Measurements from ENCODE around the gene TMPO.
A peak's percentile ranks its signal among the peaks of the same experiment; 100 is the strongest.
"Not testable (repeated sequence)": the region's sequence is repeated elsewhere in the genome, so short reads cannot be mapped to it uniquely, and the experiment has no call there.

TMPO gene

DNA sequence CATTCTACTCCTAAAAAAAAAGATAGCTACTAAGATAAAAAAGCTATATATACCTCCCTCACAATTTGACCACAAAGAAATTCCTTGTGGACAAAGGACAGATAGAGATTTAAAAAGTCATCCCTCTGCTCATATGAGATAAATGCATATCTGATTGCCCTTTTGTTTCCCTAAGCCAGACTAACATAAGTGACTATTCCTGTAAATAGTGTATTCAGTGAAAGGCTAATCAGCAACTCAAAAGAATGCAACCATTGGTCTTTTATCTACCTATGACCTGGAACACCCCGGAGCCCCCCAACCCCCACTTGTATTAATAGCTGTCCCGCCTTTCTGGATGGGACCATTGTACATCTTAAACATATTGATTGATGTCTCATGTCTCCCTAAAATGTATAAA lies 6.3 kb upstream of the TMPO start:
- no peak for DNase-seq (ENCODE audit: low read depth, low spot score)

DNA sequence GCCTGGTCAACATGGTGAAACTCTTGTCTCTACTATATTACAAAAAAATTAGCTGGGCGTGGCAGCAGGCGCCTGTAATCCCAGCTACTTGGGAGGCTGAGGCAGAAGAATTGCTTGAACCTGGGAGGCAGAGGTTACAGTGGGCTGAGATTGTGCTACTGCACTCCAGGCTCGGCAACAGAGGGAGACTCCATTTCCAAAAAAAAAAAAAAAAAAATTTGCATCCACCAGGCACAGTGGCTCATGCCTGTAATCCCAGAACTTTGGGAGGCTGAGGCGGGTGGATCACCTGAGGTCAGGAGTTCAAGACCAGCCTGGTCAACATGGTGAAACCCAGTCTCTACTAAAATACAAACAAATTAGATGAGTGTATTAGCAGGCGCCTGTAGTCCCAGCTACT lies 3.6 kb upstream of the TMPO start:
- not testable (repeated sequence) for DNase-seq (ENCODE audit: low read depth, low spot score)

DNA sequence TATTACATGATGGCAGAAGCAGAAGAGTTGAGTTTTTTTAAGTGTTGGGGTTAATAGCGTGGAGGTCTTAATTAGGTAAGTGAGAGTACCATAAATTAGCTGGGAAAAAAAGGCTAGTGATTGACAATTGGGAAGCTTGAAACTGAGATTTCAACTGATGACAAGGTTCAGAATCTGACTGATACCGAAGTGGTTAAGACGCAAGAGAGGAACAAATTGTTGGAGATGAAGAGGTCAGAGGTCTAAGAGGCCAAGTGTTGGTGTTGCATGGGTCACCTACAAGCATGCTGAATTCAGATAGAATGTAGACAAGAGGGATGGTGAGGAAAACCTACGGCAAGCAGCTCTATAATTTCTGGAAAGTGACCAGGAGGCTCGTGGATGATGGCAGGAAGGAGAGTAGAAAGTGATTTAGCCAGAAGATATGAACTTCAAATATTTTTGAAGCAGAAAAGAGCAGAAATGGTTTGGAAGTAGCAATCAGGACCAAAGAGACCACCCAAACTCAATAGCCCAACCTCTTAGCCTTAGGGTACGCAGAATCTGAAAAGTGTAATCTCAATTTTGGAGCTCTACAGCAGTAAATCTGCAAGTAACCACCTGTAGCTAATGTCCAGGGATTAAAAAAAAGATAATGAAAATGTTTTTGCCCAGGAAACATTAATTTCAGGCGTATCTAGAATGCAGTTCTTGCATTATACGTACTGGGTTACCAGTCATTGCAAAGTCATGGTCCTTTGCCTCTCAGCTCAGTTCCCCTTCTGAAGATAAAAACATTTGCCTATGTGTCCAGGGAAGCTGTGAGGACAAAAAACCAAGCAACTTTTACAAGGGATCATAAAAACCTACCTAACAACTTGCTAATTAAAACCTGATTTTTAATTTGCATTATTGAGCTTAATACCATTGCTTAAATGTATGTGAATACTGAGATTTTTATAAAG lies 1.7 kb upstream of the TMPO start:
- DNase-seq (ENCODE audit: low read depth, low spot score) = no peak

DNA sequence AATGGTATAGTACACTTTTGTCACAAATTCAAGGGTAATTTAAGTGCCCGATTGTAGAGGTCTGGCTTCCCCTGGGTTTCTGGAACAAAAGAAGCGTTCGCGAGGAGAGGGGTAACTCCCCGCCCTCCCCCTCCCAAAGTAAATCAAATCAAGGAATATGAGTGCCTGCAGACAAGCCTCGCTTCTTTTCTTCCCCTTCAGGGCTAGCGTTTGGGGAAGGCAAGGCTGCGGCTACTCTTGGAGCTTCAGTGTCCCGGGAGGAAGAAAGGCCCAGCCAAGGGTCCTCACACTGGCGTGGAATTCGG lies 456 bp upstream of the TMPO start:
- no peak for DNase-seq (ENCODE audit: low read depth, low spot score)

DNA sequence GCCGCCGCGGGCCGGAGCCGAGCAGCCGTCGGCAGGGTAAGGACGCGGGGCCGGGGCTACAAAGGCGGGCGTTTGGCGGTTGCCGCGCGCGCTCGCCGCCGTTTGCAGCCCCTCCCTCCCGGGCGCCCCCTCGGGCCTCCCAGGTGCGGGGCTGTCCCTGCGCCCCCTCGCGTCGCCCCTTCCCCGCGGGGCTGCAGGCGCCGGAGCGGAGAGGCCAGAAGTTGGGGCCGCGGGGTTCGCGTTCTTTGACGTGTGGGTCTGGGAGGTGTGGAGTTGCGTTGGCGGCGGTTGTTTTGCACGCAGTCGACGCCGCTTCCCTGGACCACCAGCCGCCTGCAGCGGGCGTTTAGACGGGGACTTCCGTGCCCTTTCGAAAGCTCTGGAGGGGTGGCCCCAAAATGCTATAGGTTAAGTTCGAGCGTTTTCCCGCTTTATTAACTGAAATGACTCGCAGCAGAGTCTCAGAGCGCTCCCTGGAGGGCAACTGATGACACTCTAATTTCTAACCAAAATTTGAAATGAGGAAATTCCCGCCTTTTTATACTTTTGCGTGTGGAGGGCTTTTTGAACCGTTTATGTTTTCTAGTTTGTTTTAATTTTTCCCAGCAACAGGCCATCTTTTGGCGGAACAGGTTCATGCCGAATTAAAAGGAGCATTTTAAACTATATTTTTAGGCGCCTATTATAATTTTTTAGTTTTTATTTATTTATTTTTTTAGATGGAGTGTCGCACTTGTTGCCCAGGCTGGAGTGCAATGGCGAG lies 902 bp downstream of the TMPO start:
- DNase-seq (ENCODE audit: low read depth, low spot score) = peak; percentile 83

DNA sequence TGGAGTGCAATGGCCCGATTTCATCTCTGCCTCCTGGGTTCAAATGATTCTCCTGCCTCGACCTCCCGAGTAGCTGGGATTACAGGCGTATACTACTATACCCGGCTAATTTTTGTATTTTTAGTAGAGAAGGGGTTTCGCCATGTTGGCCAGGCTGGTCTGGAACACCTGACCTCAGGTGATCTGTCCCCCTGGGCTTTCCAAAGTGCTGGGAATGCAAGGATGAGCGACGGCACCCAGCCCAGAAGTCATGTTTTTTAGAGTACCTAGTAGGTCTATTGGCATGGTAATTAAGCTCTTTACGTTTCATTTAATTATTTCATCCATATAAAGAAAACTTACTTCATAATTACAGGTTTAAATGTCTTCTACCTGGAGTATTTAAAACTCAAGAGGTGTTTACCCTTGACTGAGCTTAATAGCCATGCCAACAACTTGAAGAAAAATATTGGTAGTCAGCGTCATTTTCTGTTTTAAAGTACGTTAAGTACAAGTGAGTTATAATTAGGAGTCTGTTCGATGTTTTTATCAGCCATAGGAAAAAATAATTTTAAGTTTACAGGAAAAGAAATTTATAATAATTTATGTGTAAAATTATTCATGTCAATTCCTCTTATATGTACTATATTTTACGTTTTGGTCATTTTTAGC lies 4.0 kb downstream of the TMPO start:
- DNase-seq (ENCODE audit: low read depth, low spot score) = no peak

DNA sequence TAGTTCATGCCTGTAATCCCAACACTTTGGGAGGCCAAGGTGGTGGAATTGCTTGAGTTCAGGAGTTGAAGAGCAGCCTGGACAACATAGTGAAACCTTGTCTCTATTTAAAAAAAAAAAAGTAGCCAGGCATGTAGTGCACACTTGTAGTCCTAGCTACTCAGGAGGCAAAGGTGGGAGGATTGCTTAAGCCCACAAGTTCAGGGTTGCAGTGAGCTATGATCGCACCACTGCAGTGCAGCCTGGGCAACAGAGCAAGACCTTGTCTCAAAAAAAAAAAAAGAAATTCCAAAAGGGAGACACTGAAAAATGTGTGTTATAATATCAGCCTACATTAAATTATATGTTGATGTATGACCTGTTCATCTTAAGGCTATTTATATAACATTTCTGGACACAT lies 14.7 kb downstream of the TMPO start:
- DNase-seq (ENCODE audit: low read depth, low spot score) = no peak

DNA sequence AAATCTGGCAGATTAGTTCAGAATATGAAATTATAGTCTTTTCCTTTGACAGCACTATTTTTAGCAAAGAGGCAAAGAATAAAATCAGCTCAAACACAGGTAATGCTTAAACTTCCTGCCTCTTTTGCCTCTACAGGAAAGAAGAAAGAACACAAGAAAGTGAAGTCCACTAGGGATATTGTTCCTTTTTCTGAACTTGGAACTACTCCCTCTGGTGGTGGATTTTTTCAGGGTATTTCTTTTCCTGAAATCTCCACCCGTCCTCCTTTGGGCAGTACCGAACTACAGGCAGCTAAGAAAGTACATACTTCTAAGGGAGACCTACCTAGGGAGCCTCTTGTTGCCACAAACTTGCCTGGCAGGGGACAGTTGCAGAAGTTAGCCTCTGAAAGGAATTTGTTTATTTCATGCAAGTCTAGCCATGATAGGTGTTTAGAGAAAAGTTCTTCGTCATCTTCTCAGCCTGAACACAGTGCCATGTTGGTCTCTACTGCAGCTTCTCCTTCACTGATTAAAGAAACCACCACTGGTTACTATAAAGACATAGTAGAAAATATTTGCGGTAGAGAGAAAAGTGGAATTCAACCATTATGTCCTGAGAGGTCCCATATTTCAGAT lies 17.4 kb downstream of the TMPO start:
- peak; percentile 55 for DNase-seq (ENCODE audit: low read depth, low spot score)

DNA sequence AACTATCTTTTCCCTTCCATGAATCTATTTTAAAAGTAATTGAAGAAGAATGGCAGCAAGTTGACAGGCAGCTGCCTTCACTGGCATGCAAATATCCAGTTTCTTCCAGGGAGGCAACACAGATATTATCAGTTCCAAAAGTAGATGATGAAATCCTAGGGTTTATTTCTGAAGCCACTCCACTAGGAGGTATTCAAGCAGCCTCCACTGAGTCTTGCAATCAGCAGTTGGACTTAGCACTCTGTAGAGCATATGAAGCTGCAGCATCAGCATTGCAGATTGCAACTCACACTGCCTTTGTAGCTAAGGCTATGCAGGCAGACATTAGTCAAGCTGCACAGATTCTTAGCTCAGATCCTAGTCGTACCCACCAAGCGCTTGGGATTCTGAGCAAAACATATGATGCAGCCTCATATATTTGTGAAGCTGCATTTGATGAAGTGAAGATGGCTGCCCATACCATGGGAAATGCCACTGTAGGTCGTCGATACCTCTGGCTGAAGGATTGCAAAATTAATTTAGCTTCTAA lies 18.4 kb downstream of the TMPO start:
- no peak for DNase-seq (ENCODE audit: low read depth, low spot score)

DNA sequence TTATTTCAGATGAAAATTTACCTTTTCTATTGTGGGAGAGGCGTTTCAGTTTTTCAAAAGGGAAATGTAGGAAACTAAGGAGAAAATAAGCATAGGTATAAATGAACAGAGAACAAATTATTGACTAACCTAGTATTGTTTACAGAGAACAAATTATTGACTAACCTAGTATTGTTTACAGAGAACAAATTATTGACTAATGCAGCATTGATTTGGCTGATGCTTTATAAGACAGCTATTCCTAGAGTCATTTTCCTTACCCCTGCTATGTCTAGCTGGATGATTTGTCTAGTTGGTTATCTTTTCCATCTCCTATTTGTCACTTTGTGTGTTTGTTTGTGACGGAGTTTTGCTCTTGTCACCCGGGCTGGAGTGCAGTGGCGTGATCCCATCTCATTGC lies 22.6 kb downstream of the TMPO start:
- DNase-seq (ENCODE audit: low read depth, low spot score) = no peak

DNA sequence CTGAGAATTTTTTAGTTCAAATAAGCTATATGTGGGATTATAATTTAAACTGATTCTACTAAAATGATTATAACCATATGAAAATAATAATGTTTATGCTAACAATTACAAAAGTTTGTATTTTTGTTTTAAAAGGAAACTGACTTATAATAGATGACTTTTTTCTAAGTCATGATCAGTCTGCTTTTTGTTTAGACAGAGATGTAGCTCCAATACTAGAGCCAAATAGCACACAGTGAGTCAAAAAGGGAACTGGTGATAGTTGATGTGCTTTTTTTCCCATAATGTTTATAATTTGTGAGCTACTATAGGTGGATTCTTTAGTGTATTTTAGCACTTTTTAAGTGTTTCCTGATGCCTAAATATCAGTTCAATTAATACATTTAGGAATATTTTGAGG lies 28.3 kb downstream of the TMPO start:
- DNase-seq (ENCODE audit: low read depth, low spot score) = no peak

DNA sequence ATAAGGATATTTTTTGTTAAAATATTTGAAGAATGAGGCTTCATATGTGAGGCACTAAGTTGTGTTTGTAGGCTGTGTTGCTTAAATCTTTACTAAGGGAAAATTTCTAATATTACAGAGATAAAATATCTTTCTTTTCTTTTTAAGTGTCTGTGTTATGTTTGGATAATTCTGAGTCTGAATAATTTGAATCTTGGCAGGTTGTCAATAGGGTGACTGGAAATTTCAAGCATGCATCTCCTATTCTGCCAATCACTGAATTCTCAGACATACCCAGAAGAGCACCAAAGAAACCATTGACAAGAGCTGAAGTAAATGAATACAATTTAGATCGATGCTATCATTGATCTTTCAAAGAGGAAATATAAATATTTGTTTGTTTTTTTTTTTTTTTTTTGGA lies 29.4 kb downstream of the TMPO start:
- peak; percentile 59 for DNase-seq (ENCODE audit: low read depth, low spot score)

DNA sequence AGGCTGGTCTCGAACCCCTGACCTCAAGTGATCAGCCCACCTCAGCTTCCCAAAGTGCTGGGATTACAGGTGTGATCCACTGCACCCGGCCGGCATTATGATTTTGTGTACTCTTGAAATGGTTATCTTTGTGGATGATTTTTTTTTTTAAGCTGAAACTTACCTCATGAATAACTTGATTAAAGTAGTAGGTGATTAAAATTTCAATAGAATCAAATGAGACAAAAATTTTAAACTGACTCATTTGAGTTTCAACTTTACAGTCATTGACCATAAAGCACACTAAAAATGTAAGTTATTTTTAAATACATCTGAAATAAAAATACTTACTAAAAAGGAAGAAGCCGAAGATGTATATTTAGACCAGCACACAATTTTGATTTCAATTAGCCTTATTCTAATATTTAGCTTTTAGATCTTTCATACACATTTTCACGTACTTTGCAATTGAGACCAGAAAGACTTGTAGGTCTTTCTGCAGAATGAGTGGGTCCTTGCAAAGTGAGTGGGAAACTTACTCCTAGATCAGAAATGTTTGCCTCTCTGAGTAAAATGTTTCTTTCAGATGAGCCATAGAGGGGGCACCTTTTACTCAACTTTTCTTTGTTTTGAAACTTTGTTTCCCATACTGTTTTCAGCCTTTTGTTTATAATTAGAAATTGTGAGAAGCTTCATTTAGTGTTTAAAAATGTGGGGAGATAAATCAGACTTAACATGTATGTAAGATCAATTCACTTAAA lies 34.2 kb downstream of the TMPO start:
- DNase-seq (ENCODE audit: low read depth, low spot score) = no peak

DNA sequence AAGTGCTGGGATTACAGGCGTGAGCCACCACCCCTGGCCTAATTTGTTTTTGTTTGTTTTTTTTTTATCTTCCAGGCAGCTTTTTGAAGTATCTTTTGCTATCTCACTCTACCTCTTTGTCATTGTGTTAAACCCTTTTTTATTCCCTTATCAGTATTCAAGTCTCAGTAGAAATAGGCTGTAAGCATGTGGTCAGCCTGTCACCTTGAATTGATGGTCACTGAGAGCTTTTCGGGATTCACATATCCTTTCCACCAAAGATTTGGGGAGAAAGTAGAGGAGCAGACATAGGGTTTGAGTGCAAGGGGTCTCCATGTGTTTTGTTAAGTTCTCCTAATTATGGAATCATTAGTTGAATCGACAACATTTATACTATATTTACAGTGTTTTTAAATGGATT lies 36.4 kb downstream of the TMPO start:
- DNase-seq (ENCODE audit: low read depth, low spot score) = no peak

DNA sequence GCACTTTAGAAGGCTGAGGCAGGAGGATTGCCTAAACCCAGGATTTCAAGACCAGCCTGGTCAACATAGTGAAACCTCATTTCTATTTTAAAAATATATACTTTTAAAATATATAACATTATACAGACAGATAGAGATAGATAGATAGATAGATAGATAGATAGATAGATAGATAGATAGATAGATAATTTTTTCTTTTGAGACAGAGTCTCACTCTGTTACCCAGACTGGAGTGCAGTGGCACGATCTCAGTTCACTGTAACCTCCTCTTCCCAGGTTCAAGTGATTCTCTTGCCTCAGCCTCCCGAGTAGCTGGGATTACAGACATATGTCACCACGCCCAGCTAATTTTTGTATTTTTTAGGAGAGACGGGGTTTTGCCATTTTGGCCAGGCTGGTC lies 42.7 kb downstream of the TMPO start:
- not testable (repeated sequence) for DNase-seq (ENCODE audit: low read depth, low spot score)

DNA sequence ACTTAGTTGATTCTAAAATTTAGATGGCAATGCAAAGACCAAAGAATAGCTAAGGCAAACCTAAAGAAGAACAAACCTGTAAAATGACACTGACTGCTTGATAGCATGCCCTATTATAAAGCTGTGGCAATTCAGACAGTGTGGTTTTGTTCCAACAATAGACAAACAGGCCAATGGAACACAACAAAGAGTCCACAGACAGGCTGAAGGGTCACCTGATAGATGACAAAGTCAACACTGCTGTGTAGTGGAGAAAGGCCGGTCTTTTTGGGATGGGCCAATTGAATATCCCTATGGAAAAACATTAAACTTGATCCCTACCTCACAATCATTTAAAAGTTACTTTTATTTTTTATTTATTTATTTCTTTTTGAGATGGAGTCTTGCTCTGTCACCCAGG lies 44.3 kb downstream of the TMPO start:
- DNase-seq (ENCODE audit: low read depth, low spot score) = no peak

DNA sequence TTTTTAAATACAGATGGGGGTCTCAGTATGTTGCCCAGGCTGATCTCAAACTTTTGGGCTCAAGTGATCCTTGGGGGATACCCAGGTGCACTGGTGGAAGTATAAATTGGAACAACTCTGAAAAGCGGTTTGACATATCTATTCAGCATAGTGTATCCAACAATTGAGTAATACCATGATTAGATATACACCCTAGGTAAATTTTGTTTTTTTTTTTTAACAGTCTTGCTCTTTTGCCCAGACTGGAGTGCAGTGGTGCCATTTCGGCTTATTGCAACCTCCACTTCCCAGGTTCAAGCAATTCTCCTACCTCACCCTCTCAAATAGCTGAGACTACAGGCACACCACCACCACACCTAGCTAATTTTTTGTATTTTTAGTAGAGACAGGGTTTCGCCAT lies 46.5 kb downstream of the TMPO start:
- no peak for DNase-seq (ENCODE audit: low read depth, low spot score)

DNA sequence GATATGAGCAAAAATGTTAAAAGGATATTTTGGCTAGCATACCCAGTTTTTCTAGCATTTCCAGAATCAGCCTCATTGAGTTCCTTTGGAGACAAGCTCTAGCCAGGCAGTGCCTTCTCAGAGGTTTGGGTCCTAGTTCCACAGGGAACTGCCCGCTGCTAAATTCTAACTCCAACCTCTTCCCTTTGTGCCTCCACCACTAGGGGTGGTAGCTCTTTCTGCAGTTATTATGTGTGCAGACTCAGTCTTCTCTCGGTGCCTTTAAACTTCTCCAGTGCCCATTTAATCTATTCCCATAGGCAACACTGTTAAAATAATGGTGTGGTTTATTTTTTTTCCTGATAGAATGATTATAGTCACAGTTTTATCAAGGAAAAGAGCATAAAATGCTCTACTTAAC lies 56.6 kb downstream of the TMPO start:
- no peak for DNase-seq (ENCODE audit: low read depth, low spot score)

DNA sequence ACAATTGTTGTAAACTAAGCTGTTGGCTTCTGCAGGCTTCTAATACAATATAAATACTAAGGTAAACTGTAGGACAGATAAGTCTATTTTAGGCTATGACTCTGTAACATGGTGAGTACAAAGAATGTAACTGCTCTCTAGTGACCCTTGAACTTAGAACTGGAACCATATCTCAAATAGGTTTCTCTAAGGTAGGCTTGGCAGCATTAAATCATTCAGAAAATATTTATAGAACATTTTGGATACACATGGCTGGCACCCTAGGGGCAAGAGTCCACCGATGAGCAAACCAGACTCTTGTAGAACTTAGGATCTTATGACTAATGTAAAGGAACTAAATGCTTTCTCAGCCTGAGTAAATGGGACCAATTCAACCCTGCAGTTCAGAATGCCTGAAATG lies 58.7 kb downstream of the TMPO start:
- DNase-seq (ENCODE audit: low read depth, low spot score) = no peak

DNA sequence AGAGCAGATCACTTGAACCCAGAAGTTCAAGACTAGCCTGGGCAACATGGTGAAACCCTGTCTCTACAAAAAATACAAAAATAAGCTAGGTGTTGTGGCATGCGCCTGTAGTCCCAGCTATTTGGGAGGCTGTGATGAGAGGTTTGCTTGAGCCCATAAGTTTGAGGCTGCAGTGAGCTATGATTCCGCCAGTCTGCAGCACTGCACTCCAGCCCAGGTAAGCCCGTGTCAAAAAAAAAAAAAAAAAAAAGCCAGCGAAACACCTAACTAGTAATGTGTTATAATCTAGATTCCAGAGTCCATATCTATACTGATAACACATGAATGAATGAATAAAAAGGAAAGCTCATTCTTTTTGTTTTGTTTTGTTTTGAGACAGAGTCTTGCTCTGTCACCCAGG lies 59.6 kb downstream of the TMPO start:
- no peak for DNase-seq (ENCODE audit: low read depth, low spot score)

DNA sequence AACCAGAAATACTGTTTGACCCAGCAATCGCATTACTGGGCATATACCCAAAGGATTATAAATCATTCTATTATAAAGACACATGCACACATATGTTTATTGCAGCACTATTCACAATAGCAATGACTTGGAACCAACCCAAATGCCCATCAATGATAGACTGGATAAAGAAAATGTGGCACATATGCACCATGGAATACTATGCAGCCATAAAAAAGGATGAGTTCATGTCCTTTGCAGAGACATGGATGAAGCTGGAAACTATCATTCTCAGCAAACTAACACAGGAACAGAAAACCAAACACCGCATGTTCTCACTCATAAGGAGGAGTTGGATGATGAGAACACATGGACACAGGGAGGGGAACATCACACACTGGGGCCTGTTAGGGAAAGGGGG lies 61.4 kb downstream of the TMPO start:
- not testable (repeated sequence) for DNase-seq (ENCODE audit: low read depth, low spot score)
